ENCODE measurements around the gene VSTM5.

Gene VSTM5

GRCh38 chr11:93773601-93774200 lies 76.7 kb downstream of the VSTM5 start:
- no peak for DNase-seq (ENCODE audit: low read depth in 1 of 2, low spot score in 1 of 2)
- TF ChIP-seq JUND (IDR thresholded peaks at IDR 0.05; ENCODE audit: low read depth): no peak
- in situ Hi-C loops (cut with HindIII; ENCODE audit: low pct_unique_long_range_greater_than_20kb, low sequenced_read_pairs): no loop called here

- in situ Hi-C loops (cut with HindIII; ENCODE audit: low pct_unique_long_range_greater_than_20kb, low sequenced_read_pairs): no loop called here
- no peak for DNase-seq (ENCODE audit: low read depth in 1 of 2, low spot score in 1 of 2)
- TF ChIP-seq JUND (IDR thresholded peaks at IDR 0.05; ENCODE audit: low read depth): no peak
These were observed 77.4 kb downstream of the VSTM5 start for GRCh38 chr11:93773045-93773477.

- no peak for TF ChIP-seq JUND (IDR thresholded peaks at IDR 0.05; ENCODE audit: low read depth)
- in situ Hi-C loops (cut with HindIII; ENCODE audit: low pct_unique_long_range_greater_than_20kb, low sequenced_read_pairs): no loop called here
- DNase-seq (ENCODE audit: low read depth in 1 of 2, low spot score in 1 of 2): no peak
These were observed 78.3 kb downstream of the VSTM5 start for GRCh38 chr11:93772123-93772522.

- DNase-seq (ENCODE audit: low read depth in 1 of 2, low spot score in 1 of 2): no peak
- no peak for TF ChIP-seq JUND (IDR thresholded peaks at IDR 0.05; ENCODE audit: low read depth)
- in situ Hi-C loops (cut with HindIII; ENCODE audit: low pct_unique_long_range_greater_than_20kb, low sequenced_read_pairs): no loop called here
These were observed 80.3 kb downstream of the VSTM5 start for GRCh38 chr11:93770160-93770559.
